Tongue (tissue), 2 donors: ENCODE results near the gene PSMB5. TPM values are rescaled to one million over a fixed set of nuclear protein-coding genes. Genes with fewer than 3 reads are reported as not detected.

Experiments
- DNase-seq: peaks from one replicate; pipeline ENCODE4 v3.0.0-alpha.2; 2015
- total RNA-seq: library from RNA; depleted of rRNA; stranded (reverse); fragments of >200 nt; gene quantifications from one replicate; pipeline ENCODE4 v1.2.3, GENCODE V29; 2014

The PSMB5 gene
- total RNA-seq, 1 donor from 2014 or later: 190 TPM

GRCh38 chr14:23043754-23044153 is 9.1 kb upstream of the PSMB5 start:
- no peak for DNase-seq

DNA sequence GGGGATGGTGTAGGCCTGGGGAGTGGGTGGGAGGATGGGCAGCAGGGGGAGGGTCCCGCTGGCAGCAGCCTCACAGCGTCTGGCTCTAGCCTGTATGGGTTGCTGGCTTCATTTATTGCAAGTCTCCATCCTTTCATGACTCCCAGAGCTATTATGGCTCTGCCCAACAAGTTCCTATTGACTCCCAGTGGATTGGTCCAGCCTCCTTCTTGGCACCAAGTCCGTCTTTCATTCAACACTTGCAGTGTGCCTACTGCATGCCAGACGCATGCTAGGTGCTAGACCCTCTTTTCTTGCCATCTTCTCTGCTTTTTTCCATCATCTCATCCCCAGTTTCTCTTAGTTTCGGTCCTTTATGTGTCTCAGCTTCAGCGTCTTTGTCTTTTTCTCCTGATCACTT is 8.4 kb upstream of the PSMB5 start:
- no peak for DNase-seq

GRCh38 chr14:23042162-23042965 is 7.7 kb upstream of the PSMB5 start, which contains the start of gene PSMB11:
PSMB11 (plus strand) TSS chr14:23042212; CDS start chr14:23042226, 14 bp downstream.
- no peak for DNase-seq

DNA sequence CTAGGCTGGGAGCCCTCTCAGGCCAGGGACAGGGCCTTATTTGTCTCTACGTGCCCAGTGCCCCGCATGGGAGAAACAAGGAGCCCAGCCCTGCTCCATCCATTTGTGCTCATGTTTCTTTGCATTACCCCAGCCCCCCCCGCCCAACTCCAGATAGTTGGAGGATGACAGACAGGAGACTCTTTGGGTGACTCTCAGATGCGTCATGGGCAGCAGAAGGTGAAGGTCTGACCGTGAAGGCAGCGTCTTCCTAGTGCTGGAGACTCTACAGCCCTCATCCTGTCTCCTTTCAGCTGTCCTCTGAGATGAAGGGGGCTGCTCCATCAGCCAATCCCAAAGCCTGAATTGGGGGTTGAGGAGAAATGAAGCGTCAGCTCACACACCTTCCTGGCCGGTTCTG is 7.0 kb upstream of the PSMB5 start:
- DNase-seq: no peak

- DNase-seq: no peak
Measured at GRCh38 chr14:23040100-23040499, 5.4 kb upstream of the PSMB5 start.

- no peak for DNase-seq
Measured at GRCh38 chr14:23035303-23036144, 824 bp upstream of the PSMB5 start.

DNA sequence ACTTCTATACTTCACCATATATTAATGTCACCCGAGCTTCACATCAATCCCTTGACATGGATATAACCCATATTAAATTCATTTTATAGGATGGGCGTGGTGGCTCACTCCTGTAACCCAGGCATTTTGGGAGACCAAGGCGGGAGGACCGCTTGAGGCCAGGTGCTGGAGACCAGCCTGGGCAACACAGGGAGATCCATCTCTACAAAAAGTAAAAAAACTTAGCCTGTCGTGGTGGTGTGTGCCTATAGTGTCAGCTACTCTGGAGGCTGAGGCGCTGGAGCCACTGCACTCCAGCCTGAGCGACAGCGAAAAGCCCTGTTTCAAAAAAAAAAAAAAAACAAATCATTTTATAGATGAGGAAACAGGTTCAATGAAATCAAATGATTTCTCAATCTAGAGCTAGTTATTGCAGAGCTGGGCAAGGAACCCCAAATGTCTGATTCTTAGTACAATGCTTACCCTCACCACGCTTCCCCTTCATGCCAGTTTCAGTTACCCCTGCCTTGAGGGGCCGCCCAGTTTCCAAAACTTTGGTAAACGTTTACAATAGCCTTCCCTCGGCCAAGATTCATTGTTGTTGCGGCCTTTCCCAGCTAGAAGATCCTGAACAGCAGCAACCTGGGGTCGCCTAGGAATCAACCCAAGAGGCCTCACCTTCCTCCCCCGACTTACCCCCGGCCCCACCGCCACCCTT is 751 bp downstream of the PSMB5 start:
- DNase-seq: no peak

- no peak for DNase-seq
Measured at GRCh38 chr14:23033251-23033727, 1.4 kb downstream of the PSMB5 start.

- DNase-seq: no peak
Measured at GRCh38 chr14:23030936-23031335, 3.8 kb downstream of the PSMB5 start.

- DNase-seq: no peak
Measured at GRCh38 chr14:23028799-23029198, 5.9 kb downstream of the PSMB5 start.

DNA sequence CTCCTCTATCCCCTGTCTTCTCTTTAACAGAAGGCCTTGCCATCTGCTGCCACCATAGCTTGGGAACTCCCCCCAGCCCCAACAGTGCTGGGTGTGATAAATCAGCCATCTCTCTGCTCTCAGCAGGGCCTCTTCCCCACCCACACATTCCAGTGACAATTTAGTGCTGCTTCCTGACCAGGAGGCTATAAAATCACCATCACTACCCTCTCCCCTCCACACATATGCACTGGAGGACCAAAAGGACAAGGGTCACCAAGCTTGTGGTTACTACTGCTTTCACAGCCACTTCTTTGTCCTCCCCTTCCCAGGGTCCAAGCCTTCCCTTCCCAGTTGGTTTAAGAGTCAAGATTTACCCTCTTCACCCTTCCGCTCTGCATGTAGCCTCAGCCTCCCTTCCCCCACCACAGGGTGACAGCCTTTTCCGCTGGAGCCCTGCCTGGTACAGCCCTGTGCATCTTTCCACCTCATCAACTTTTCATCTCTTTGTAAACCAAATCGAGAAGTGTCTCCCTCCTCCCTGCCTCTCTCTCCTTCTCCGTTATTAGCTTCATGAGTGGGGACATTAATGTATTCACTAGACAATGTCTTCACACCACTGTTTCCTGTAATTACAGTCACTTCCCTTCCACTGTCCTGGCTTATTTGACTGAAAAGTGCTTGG is 9.4 kb downstream of the PSMB5 start:
- no peak for DNase-seq

DNA sequence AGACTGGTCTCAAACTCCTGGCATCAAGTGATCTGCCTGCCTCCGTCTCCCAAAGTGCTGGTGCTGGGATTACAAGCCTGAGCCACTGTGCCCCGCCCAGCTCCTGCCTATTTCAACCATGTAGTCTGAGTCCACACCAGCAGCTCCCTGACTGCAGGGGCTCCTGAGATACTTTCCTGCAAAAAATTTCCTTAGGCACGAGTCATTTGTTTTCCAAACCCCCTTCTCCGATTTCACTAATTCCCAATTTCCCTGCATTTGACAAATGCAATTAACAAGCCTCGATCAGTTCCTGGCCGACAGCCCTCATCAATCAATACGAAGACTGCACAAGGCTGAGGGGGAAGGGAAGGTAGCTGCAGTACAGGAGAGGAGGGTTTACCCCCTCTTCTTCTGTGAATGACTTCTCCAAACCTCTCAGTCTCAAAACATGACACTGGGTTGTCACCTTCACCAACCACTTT is 10.1 kb downstream of the PSMB5 start:
- no peak for DNase-seq

DNA sequence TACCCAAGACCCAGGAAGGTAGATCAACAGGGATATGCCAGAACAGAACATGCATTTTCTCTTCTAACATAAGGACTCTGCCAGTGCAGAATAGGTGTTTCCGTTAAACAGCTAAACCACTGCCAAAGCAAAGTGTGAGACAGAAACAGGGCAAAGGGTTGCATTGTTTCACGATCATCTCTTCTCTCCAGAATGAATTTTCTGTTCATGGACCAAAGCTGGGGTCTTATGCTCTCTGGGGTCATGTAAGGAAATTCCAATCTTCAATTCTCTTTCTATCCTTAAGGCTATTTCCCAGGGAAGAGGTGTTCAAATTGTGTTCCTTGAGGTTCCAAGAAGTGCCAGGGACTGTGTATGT is 10.9 kb downstream of the PSMB5 start:
- no peak for DNase-seq

- DNase-seq: no peak
Measured at GRCh38 chr14:23023022-23023794, 11.5 kb downstream of the PSMB5 start.

DNA sequence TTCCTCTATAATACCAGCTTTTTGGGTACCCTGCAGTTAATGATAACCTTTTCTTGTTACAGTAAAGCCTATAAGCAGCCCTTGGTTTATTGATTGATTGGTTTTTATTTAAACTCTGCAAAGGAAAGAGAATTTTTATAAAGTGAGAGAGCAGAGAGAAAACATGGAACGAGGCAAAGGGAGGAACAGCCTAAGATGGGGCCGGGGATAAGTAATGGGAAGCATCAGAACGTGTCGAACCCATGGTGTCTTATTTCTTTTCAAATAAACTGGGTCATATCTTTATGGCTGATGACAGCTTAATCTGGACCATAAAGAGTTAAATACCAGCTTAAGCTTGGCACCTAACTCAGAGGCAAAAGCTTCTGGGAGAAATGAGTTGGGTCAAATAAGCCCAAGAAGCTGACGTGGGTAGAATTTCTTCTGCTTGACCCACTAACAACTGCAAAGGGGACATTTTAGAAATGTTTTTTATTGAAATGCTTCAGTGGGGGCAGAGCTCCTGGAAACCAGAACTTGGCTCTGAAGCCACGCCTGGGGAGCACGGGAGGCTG is 12.7 kb downstream of the PSMB5 start:
- DNase-seq: no peak

GRCh38 chr14:23021434-23021833 is 13.3 kb downstream of the PSMB5 start:
- DNase-seq: no peak

DNA sequence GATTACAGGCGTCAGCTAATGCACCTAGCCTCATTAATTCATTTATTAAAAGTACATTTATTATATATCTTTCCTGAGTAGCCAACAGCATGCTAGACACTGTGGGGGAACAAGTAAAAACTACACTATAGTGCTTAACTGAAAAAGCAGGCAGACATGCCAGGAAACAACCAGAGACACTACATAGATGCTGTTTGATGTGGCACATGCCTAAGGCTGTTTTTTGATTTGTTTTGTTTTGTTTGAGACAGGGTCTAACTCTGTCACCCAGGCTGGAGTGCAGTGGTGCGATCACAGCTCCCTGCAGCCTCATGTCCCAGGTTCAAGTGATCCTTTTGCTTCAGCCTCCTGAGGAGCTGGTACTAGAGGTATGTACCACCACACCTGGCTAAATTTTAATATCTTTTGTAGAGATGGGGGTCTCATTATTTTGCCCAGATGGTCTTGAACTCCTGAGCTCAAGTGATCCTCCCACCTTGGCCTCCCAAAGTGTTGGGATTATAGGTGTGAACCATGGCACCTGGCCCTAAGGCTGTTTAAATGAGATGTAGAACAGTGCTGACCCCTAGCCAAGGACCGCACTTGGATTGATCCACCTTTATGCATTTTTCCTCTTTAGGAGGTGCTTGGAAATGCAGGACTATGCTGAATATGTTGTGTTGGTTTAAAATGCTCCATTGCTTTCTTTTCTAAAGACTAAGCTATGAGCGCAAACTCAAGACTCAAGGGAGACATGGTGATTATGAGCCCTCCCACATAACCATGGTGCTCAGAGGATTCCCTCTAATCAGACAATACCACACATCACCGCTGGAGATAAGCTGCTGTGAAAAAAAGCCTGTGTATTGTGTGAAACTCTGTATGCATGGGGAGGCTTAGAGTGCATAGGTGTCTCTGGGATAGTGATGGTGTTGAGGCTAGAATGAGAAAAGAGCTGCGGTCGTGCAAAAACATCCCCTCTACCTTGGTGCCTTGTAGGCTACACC is 14.3 kb downstream of the PSMB5 start:
- no peak for DNase-seq

- DNase-seq: no peak
Measured at GRCh38 chr14:23018107-23018506, 16.6 kb downstream of the PSMB5 start.

DNA sequence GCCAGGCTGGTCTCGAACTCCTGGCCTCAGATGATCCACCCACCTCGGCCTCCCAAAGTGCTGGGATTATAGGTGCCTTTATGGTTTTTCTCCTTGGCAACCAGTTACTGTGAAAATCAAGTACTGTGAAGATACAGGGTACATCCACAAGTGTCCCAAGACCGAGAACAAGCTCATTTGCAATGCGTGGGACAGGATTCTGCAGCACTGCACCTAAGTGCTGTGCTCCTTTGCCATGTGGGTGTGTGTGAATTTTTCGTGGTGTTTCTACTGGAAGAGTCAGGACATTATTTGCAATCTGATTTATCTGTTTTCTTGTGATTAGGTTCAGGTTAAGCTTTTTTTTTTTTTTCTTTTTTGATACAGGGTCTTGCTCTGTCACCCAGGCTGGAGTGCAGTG is 17.6 kb downstream of the PSMB5 start:
- no peak for DNase-seq

- no peak for DNase-seq
Measured at GRCh38 chr14:23015618-23016017, 19.1 kb downstream of the PSMB5 start.
